ENCODE data around the gene FZD8.

DNA sequence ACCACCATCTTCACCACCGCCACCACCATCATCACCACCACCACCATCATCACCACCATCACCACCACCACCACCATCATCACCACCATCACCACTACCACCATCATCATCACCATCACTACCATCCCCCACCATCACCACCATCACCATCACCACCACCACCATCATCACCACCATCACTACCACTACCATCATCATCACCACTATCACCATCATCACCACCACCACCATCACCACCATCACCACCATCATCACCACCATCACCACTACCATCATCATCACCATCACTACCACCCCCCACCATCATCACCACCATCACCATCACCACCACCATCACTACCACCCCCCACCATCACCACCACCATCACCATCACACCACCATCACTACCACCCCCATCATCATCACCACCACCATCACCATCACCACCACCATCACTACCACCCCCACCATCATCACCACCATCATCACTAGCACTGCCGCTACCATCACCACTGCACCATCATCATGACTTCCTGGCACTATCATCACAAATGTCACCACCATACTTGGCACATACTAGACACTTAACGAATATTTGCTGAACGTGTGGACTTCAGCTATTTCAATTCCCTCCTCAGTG, 25.3 kb upstream of the FZD8 start:
- TF ChIP-seq, protein P1, sequence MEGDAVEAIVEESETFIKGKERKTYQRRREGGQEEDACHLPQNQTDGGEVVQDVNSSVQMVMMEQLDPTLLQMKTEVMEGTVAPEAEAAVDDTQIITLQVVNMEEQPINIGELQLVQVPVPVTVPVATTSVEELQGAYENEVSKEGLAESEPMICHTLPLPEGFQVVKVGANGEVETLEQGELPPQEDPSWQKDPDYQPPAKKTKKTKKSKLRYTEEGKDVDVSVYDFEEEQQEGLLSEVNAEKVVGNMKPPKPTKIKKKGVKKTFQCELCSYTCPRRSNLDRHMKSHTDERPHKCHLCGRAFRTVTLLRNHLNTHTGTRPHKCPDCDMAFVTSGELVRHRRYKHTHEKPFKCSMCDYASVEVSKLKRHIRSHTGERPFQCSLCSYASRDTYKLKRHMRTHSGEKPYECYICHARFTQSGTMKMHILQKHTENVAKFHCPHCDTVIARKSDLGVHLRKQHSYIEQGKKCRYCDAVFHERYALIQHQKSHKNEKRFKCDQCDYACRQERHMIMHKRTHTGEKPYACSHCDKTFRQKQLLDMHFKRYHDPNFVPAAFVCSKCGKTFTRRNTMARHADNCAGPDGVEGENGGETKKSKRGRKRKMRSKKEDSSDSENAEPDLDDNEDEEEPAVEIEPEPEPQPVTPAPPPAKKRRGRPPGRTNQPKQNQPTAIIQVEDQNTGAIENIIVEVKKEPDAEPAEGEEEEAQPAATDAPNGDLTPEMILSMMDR (IDR thresholded peaks at IDR 0.05; ENCODE audit: low read length), result no peak
- TF ChIP-seq EZH2 (IDR thresholded peaks at IDR 0.05; ENCODE audit: borderline replicate concordance, low read length), result no peak
